Tibial nerve (tissue), 4 donors: ENCODE measurements around the gene INPP1.

Experiments
- EP300 ChIP-seq, 2 donors: sonication (generic); formaldehyde crosslinking; IDR thresholded peaks; one replicate each; pipeline ENCODE4 v1.6.1; 2017; ENCODE audit warnings: antibody characterized with exemption in 2 of 2, mild to moderate bottlenecking in 1 of 2
- POLR2A ChIP-seq, 2 donors: fragments of 450-650 bp; IDR thresholded peaks; one replicate each; pipeline ENCODE4 v1.6.1; 2017; ENCODE audit warnings: antibody characterized with exemption in 2 of 2, mild to moderate bottlenecking in 2 of 2, moderate library complexity in 2 of 2
- TF ChIP-seq, protein P1 (sequence below), 5 experiments: fragments of 200-600 bp in 3 of 5; fragments of 450-650 bp in 2 of 5; sonication (generic) in 3 of 5; IDR thresholded peaks; one replicate each; pipeline ENCODE4 v1.5.1; 2016 to 2019; ENCODE audit warnings: antibody characterized with exemption in 5 of 5, mild to moderate bottlenecking in 3 of 5, moderate library complexity in 2 of 5

DNA sequence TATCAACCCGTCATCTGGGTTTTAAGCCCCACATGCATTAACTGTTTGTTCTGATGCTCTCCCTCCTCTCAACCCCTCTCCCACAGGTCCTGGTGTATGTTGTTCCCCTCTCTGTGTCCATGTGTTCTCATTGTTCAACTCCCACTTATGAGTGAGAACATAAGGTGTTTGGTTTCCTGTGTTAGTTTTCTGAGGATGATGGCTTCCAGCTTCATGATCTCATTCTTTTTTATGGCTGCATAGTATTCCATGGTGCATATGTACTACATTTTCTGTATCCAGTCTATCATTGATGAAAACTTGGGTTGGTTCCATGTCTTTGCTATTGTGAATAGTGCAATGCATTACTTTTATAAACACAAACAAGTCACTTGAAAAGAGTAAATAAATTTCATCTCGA lies 7.0 kb upstream of the INPP1 start:
- TF ChIP-seq POLR2A (IDR thresholded peaks at IDR 0.05), result no peak
- TF ChIP-seq, protein P1, sequence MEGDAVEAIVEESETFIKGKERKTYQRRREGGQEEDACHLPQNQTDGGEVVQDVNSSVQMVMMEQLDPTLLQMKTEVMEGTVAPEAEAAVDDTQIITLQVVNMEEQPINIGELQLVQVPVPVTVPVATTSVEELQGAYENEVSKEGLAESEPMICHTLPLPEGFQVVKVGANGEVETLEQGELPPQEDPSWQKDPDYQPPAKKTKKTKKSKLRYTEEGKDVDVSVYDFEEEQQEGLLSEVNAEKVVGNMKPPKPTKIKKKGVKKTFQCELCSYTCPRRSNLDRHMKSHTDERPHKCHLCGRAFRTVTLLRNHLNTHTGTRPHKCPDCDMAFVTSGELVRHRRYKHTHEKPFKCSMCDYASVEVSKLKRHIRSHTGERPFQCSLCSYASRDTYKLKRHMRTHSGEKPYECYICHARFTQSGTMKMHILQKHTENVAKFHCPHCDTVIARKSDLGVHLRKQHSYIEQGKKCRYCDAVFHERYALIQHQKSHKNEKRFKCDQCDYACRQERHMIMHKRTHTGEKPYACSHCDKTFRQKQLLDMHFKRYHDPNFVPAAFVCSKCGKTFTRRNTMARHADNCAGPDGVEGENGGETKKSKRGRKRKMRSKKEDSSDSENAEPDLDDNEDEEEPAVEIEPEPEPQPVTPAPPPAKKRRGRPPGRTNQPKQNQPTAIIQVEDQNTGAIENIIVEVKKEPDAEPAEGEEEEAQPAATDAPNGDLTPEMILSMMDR (IDR thresholded peaks at IDR 0.05), result no peak
- no peak for TF ChIP-seq EP300 (IDR thresholded peaks at IDR 0.05)
